A172 (cell line): ENCODE measurements around the gene SHROOM2. TPM values are rescaled to one million over a fixed set of nuclear protein-coding genes. Genes with fewer than 3 reads are reported as not detected.
A peak's percentile ranks its signal among the peaks of the same experiment; 100 is the strongest.

Experiments
- DNase-seq: peaks from one replicate; pipeline ENCODE4 v3.0.0-alpha.2; 2015; ENCODE audit warnings: low spot score
- total RNA-seq: library from RNA; depleted of rRNA; stranded (reverse); fragments of >200 nt; shearing (Covaris generic); gene quantifications from 2 replicates; pipeline ENCODE4 v1.2.3, GENCODE V29; 2014

Gene SHROOM2
- total RNA-seq, 1 experiment from 2014 or later: 2.8 TPM

GRCh38 chrX:9895225-9895912, 109.1 kb downstream of the SHROOM2 start:
- no peak for DNase-seq

DNA sequence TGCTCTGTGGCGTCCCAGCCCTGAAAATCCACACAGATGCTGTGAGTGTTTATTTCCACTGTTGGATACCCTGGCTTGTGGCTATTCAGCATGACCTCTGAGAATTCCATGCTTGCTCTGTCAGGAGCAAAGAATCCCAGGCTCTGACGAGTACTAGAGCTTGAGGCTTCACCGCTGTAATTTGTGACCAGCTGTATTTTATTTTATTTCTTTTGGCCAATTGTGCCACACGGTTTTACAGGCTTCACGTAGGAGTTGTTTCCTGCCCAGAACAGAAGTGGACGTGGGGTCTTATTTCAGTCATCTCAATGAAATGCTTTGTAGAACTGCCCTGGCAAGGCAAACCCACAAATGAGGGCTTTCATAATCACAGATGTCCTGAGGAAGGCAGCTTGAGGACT, 111.5 kb downstream of the SHROOM2 start:
- peak; percentile 69 for DNase-seq

DNA sequence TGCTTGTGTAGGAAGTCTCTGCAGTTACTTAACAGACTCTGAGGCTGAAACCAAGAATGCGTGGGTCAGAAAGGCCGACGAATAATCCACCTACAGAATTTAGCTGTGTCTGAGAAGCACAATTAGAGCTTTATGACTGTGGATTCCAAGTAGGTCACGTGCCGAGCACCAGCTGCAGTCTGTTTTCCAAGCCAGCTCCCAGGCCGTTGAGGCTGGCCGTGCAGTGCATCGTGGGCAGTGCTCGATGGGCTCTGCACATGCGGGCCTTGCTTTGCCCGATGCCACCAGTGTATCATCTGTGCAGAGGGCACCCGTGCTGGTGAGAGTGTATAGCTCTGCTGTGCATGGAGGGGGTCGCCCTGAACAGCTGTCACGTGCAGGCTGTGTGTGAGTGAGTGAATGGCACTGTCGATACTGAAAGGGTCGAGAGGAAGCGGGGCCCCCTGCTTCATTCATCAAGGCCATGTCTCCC, 113.4 kb downstream of the SHROOM2 start:
- peak; percentile 9 for DNase-seq

- peak; percentile 66 for DNase-seq
These were observed 116.4 kb downstream of the SHROOM2 start for GRCh38 chrX:9902656-9903055.

- no peak for DNase-seq
These were observed 116.9 kb downstream of the SHROOM2 start for GRCh38 chrX:9903146-9903545.

- DNase-seq: no peak
These were observed 119.1 kb downstream of the SHROOM2 start for GRCh38 chrX:9905288-9905687.

DNA sequence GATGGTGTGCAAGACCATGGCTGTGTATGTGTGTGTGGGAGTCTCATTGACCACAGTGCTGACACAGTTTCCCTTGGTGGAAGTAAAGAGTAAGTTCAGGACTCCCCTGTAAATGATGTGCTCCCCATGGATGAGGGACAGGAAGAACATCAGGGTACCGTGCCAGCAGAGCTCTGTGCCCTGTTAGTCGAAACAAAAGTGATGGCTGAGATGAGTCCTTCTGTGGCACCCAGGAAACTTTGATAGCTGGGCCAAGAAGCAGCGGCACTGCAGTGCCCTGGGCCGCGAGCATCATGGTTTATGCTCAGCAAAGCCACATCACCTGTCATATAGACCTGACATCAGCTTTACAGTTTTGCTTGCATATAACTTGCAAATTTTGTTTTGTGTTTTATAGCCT, 119.5 kb downstream of the SHROOM2 start:
- no peak for DNase-seq

DNA sequence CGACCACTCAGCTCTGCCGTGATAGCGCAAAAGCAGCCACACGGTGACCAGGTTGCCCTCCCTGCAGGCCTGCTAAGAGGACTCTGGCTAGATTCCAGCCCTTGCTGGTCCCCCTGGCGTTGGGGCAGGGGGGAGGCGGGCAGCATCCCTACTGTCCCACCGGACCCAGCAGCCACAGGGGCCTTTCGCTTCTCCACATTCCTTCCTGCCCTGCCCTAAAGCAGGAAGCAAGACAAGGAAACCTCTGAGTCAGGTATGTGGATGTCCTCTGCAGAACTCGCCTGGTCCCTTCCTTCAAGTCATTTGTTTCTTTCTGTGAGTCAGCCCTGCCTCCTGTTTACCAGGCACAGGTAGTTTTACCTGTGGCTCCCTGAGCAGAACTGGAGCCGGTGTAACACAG, 120.7 kb downstream of the SHROOM2 start:
- no peak for DNase-seq

GRCh38 chrX:9907645-9908387, 121.6 kb downstream of the SHROOM2 start:
- peak; percentile 17 for DNase-seq

DNA sequence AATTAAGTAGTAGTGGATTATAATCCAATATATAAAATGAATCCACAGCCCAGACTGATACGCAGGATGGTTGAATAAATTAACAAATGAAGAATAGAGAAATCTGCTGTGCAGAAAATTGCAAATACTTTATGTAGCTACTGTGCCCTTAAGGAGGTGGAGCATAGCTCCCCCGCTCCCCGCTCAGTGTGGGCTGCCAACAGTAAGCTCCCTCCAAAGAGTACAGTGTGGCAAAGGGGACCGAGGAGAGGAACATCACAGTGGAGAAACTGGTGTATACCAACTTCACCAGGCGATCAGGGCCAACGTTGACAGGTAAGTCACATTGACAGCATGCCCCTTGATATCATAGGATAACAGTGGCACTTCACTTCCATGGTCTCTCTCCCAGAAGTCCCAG, 123.0 kb downstream of the SHROOM2 start:
- DNase-seq: no peak

DNA sequence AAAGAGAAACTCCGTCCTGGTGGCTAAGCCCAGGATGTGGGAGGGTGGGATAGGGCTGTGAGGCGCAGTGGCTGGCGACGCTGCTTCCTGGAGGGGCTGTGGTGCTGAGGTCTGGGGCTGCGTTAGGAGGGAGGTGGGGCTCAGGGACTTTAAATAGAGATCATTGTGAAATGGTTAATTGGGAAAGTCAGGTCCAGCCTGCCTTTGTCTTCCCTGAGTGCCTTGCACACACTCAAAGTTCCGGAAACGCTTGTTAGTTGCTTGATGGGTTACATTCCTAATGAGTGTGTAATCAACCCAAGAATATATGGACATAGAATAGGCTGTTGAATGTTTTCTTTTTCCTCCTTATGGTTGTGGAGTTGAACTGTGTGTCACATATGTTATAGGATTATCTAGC, 125.3 kb downstream of the SHROOM2 start:
- peak; percentile 46 for DNase-seq

GRCh38 chrX:9912351-9913145, 126.3 kb downstream of the SHROOM2 start:
- DNase-seq: no peak

DNA sequence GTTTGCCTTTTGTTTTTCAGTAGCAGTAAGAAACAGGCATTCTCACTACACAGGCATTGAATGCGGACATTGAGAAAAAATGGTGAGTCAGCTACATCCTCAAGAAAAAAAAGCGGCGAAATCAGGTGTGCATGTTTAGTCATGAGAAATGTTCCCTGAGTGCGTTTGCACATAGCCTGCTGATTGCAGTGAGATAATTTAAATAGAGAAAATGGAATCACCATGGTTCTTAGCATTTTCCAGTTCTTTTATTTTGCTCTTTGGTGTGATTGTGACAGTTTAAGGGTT, 126.9 kb downstream of the SHROOM2 start:
- no peak for DNase-seq

DNA sequence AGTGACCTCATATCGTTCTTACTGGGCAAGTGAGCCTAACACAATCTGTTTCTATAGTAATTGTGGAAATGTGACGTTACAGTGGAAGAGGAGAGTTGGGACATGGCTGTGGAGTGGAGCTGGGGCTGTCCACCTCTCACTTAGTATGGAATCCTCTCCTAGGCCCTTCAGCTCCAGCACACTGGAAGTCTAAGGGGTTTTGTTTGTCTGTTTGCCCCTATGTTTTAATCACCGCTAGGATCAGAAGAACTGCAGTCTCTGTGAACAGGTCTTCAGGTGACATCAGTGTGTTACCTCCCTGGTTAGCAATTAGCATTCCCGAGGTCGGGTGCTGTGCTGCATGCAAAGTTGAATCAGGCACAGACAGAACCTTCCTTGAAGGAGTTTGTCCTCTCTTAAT, 131.6 kb downstream of the SHROOM2 start:
- DNase-seq: no peak

- DNase-seq: no peak
These were observed 133.5 kb downstream of the SHROOM2 start for GRCh38 chrX:9919632-9920172.

- no peak for DNase-seq
These were observed 135.2 kb downstream of the SHROOM2 start for GRCh38 chrX:9921407-9921806.

DNA sequence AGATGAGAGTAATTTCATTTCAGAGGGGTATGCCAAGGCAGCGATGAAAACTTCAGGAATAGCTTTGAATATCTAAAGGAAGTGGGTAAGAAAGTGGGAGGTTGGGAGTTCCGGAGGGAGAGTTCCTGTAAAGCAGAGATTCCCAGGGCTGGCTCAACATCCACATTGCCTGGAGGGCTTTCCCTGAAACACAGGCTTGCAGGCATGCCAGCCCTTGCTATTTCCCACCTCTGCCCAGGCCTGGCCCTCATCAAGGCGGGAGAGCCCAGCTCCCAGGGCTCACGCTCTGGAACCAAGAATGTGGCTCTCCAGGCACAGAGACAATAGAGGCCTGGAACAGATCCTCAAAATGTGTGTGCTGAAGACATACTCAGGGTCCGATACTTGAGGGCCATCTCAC, 137.1 kb downstream of the SHROOM2 start:
- DNase-seq: no peak

- no peak for DNase-seq
These were observed 139.8 kb downstream of the SHROOM2 start for GRCh38 chrX:9926002-9926401.

DNA sequence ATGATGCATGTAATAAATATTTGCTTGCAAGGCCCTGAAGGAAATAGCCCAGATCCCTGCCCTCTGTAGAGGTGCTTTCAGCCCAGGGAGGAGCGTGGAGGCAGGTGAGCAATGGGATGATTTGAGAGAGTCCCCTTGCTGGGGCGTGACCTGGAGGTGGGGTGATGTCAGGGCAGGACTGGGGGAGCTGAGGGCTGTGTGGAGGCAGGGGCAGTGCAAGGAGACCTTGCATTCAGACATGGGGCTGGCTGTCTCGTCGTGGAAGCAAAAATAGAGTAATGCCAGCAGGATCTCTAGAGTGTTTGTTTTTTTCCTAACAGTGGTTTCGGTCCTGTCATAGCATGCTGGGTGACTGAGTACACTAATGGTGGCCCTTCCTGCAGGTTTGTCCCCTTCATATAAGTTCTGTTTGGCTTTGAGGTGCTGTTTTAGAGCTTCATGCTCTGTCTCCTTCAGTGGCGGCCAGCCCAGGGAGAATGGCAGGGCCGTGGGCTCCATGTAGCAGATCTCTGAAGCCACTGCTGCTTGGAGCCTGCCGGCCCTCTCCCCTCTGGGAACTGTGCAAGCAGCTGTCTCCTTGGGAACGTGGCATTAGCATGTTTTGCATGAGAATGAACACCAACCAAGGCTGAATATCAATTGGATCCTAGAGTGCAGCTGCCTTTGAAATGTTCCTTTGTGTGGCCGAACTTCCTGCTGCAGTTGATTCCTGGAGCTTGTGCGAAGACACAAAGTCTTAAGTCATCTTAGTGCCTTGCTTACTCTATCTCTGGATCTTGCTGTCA, 141.7 kb downstream of the SHROOM2 start:
- DNase-seq: no peak

DNA sequence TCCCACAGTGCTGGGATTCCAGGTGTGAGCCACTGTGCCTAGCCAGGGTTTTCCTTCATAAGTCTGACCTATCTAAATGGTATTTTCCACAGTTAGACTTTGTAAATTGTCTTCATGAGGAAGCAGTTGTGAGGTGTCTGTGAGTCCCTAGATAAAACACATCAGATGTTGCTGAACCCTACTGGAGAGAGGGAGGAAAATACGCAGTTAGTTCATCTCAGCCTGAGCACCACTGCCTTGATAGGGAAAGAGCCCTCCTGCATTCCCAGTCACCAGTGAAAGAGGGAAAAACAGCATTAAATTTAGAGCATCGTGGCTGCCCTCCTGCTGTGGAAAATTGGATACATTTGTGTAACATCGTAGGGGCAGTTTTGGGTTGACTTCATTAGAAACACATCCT, 149.2 kb downstream of the SHROOM2 start:
- DNase-seq: no peak

DNA sequence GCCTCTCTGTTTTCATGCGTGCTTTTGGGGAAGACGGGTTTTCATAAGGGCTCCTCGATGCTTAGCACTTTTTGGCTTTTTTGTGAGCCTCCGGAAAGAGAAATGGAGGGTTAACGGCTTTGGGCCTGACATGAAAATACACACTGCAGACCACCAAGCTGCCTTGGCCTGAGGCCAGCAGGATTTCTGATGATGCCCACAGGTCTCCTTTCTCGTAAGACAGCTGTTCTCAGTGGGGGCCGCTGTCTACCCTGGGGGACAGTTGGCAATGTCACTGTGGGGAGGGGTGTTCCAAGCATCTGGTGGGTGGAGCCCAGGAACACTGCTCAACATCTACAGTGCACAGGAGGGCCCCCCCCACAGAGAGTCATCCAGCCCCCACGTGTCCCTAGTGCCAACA, 151.5 kb downstream of the SHROOM2 start:
- no peak for DNase-seq

GRCh38 chrX:9938516-9938915, 152.3 kb downstream of the SHROOM2 start:
- no peak for DNase-seq
